AG04449 (cell line): ENCODE results near the gene UBE2B.

Experiments
- CTCF ChIA-PET: fragments of 350-600 bp; formaldehyde crosslinking; extraction: SDS; loops from one replicate; lab custom pipeline; 2021; ENCODE audit warnings: antibody characterized with exemption; lab: Yijun Ruan, JAX
- POLR2A ChIA-PET: fragments of 400-600, 350-600 bp; formaldehyde crosslinking; extraction: SDS; loops from one replicate; lab custom pipeline; 2020; ENCODE audit warnings: antibody characterized with exemption, inconsistent platforms; lab: Yijun Ruan, JAX
- DNase-seq: peaks from one replicate; pipeline ENCODE4 v3.0.0-alpha.2; 2010; ENCODE audit warnings: low read depth, low spot score
- H3K4me3 ChIP-seq: 2 replicates; pipeline ENCODE4 v1.5.1; 2011; ENCODE audit warnings: low read depth, mild to moderate bottlenecking, control low read depth, low read length
- TF ChIP-seq, protein P1 (sequence below): IDR thresholded peaks from one replicate; pipeline ENCODE4 v1.5.1; 2011; ENCODE audit warnings: mild to moderate bottlenecking, moderate library complexity, low read length, control low read depth, inconsistent platforms; ENCODE audit not compliant: insufficient read depth; ENCODE audit errors: missing control alignments

The UBE2B gene

DNA sequence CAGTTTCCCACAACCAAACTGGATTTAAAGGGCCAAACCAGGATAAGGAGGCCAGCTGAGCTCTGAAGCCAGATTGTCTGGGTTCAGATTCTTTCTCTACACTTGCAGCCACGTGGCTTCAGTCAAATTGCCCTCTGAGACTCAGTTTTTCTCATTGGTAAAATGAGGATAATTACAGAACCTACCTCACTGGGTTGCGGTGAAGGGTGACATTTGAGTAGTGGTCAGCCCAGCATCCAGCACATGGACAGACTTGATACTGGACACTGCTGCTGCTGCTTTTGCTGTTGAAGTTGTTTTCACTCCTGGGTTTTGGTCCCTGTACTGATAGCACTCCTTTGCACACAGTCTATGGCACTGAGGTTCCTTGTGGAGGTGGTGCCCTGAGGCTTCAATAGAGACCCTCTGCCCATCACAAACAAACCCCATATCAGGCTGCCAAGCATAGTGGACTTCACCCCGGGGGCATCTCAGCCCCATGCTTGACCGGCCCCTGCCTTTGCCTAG, 66.0 kb downstream of the UBE2B start:
- TF ChIP-seq, protein P1, sequence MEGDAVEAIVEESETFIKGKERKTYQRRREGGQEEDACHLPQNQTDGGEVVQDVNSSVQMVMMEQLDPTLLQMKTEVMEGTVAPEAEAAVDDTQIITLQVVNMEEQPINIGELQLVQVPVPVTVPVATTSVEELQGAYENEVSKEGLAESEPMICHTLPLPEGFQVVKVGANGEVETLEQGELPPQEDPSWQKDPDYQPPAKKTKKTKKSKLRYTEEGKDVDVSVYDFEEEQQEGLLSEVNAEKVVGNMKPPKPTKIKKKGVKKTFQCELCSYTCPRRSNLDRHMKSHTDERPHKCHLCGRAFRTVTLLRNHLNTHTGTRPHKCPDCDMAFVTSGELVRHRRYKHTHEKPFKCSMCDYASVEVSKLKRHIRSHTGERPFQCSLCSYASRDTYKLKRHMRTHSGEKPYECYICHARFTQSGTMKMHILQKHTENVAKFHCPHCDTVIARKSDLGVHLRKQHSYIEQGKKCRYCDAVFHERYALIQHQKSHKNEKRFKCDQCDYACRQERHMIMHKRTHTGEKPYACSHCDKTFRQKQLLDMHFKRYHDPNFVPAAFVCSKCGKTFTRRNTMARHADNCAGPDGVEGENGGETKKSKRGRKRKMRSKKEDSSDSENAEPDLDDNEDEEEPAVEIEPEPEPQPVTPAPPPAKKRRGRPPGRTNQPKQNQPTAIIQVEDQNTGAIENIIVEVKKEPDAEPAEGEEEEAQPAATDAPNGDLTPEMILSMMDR: no peak
- ChIA-PET CTCF (interaction anchor here (1.0 to 1.2 kb wide), 3 partner anchors 35 to 150 kb away, joined by 3 read pairs; no protein-coding TSS in a partner anchor), POLR2A (no interaction called here)
- no peak for DNase-seq
- no peak overlapping the region for H3K4me3 ChIP-seq

DNA sequence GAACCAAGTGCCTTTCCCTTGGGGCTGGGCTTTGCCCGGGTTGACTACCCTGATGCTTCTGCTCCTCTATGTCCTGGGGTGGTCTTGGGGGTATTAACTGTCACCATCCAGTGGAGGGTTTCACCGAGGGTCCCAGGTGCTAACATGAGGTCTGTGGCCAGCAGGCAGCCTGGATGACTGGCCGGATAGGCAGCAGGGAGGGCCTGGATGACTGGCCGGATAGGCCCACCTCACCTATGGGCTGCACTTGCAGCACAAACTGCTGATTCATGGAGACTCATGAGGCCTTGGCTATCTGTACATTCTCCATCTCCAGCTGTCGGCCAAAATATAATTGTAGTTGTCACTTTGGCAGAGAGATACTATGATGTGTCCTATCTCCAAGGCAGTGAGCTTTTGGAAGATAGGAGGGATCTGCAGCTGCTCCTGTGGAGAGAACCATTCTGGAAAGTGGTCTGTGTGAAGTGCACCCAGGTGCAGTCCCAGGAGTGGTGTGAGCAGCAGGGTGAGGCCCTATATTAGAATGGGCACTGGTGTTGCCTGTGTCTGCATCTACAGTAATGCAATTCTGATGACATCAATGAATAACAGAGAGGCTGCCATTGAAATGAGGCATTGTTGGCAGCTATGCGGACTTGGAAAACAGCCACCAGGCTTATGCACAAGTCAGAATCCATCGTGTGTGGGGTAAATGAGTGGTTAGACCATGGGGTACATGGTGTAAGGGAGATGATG, 66.6 kb downstream of the UBE2B start:
- TF ChIP-seq, protein P1: no peak
- DNase-seq: peak; percentile 75
- CTCF ChIA-PET: interaction anchor here (1.0 to 1.2 kb wide), 2 partner anchors 34 to 149 kb away, joined by 3 read pairs; no protein-coding TSS in a partner anchor
- H3K4me3 ChIP-seq: no peak overlapping the region
- POLR2A ChIA-PET: interaction anchor here (0.6 to 0.7 kb wide), 2 partner anchors 14 to 29 kb away, joined by 3 read pairs; no protein-coding TSS in a partner anchor

DNA sequence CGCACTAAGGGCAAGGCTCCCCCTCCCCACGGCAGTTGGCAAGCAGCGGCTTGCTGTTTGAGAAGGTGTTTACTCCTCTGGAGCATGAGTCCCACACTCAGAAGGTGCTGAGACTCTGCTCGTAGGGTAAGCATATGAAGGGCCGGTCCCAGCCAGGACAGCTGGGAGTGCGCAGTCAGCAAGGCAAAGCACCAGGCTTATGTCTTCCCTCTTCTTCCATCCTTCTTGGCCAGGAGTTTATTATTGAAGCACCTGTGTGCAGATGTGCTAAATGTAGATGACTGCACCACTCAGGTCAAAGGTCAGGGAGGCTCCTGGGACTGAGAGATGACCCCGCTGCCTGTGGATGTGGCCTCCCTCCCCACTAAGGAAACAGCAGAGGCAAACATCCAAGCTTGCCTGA, 67.4 kb downstream of the UBE2B start:
- H3K4me3 ChIP-seq: no peak overlapping the region
- POLR2A ChIA-PET: interaction anchor here (0.6 to 1.0 kb wide), 5 partner anchors 13 to 76 kb away, joined by 3 to 4 read pairs (median 3); partner anchors contain the start of gene CDKN2AIPNL
- DNase-seq: no peak
- TF ChIP-seq, protein P1: no peak
- CTCF ChIA-PET: interaction anchor here (1.0 kb wide), 1 partner anchor 148 kb away, joined by 3 read pairs; no protein-coding TSS in a partner anchor

DNA sequence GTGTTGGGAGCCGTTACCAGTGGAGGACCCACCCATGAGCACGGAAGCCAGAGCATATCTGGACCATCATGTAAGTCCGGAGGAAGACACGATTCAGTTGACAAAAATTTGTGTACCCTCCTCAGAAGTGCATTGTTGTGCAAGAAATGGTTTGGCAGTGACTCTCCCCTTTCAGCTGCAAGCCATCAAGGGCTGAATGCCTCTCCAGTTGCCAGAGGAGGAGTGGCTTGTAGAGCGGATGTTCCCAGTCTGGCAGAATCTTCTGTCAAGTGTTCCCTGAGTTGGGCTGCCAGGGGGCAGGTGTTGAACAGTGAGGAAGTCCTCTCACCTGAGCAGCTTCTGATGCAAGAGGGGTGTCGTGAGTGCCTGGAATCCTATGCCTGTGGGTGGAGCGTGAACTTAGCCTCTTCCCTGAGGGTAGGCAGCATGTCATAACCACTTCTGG, 67.9 kb downstream of the UBE2B start:
- CTCF ChIA-PET: no interaction called here
- no peak overlapping the region for H3K4me3 ChIP-seq
- POLR2A ChIA-PET: interaction anchor here (0.6 to 1.0 kb wide), 4 partner anchors 20 to 115 kb away, joined by 3 to 4 read pairs (median 3); partner anchors contain the start of gene CDKN2AIPNL
- DNase-seq: peak; percentile 94
- TF ChIP-seq, protein P1: no peak

DNA sequence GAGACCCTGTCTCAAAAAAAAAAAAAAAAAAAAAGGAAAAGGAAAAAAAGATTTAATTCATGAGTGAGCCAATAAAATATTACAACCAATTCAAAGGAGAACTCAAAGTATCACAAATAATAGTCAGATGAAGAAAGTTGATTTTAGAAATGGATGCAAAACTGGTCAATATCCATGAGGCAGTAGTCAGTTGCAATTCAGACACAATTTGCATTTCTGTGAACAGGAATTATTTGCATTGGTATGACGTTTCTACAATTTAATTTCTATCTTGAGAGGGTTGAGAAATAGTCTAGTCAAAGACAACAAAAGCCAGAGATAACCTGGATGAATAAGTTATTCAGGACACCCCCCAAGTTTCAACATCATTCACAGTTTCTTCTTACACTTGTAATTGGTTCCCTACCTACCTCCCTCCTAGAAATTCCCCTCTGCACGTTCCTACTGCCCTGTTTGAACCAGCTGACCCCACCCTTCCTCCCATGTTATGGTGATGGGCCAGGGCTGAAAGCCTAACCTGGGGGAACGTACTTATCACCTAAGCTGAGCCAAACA, 68.9 kb downstream of the UBE2B start:
- CTCF ChIA-PET: interaction anchor here (0.9 to 1.2 kb wide), 2 partner anchors 10 to 12 kb away, joined by 3 to 4 read pairs; no protein-coding TSS in a partner anchor
- TF ChIP-seq, protein P1: no peak
- H3K4me3 ChIP-seq: no peak overlapping the region
- POLR2A ChIA-PET: no interaction called here
- DNase-seq: no peak
